GM21576 (cell line): Measurements from ENCODE around the gene HSPA9.

ENCODE experiments used
- ATAC-seq: cut with Tn5 transposase; IDR thresholded peaks from one replicate; pipeline ENCODE4 v1.9.1; 2021; ENCODE audit warnings: mild to moderate bottlenecking, moderate library complexity; ENCODE audit not compliant: unreplicated experiment

Gene HSPA9

DNA sequence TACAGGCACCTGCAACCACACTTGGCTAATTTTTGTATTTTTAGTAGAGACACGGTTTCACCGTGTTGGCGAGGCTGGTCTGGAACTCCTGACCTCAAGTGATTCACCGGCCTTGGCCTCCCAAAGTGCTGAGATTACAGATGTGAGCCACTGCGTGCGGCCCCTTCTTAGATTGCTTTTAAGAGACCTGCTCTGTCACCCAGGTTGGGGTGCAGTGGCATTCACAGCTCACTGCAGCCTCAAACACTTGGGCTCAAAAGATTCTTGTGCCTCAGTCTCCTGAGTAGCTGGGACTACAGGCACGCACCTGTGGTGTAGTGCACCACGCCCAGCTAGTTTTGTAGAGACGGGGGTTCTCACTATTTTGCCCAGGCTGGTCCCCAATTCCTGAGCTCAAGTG lies 11.0 kb downstream of the HSPA9 start:
- ATAC-seq = no peak

DNA sequence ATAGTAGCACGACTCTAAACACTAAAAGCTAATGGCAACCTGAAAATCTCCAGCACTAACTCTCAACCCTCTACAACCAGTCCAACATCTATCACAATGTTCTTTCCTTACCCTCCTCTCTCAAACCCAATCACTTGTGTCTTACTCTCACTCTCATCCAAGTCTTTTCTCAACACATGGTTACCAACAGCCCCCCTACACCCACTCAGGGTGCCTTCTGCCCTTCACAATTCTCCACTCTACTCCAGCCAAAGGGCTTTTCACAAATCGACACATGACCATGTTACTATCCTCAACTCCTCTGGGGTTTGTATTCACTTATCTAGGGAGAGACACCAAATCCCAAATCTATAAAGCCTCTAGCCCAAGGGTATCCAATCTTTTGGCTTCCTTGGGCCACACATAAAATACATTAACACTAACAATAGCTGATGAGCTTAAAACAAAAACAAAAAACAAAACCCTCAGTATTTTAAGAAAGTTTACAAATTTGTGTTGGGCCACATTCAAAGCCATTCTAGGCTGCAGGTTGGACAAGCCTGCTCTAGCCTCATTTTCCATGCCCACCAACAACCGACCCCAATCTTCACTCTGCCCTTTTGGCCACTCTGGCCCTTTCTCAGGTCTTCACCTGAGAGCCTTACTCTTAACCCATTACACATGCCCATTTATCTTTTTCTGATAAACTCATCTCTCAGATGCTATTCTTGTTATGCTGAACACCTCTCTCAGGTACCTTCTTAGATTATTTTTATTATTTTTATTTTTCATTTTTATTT lies 11.7 kb downstream of the HSPA9 start:
- no peak for ATAC-seq

DNA sequence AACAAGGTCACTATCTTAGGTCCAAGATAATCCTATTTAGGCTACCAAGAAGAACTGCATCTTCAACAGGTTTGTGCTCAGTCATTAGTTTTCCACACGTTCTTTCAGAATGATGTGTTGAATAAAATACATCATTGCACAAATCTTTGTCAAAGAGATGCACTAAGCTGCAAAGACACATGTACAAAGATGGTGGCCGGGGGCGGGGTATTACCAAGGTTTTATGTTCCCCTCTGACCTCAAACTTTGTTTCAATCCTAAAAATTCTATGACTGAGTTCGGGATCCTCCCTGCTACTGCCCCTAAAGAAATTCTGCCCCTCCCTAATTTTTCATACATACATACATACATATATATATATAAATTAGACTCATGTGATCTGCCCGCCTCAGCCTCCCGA lies 14.2 kb downstream of the HSPA9 start:
- no peak for ATAC-seq

DNA sequence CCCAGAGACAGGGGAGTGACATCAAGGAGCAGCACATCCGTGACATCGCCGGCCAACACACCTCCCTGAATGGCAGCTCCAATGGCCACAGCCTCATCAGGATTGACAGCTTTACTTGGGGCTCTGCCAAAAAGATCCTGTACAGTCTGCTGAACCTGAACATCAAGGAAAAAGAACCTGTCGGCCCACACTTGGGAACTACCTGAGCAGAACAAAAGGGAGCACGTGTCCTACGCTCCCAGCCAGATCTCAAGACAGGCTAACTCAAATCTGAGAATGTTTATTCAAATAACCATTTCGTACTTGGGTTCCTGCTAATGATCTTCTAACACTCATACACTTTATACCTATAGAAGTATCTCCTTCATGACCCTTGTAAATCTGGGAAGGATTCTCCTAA lies 15.3 kb downstream of the HSPA9 start:
- ATAC-seq = no peak

DNA sequence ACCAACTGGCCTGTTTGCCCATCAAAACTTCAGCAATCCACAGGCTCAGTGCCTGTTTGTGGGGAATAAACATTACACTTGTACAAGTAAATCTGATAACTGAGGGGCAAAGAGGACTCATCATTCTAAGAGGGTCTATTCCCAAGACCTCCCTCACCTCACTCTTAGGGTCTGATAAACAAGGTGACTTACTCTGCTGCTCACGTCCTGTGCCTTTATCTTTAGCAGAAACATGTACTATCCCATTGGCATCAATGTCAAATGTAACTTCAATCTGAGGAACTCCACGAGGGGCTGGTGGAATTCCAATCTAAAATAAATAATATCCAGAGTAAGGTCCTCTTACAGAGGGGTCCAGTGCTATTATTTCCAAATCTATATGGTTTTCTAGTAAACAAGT lies 17.5 kb downstream of the HSPA9 start:
- no peak for ATAC-seq

DNA sequence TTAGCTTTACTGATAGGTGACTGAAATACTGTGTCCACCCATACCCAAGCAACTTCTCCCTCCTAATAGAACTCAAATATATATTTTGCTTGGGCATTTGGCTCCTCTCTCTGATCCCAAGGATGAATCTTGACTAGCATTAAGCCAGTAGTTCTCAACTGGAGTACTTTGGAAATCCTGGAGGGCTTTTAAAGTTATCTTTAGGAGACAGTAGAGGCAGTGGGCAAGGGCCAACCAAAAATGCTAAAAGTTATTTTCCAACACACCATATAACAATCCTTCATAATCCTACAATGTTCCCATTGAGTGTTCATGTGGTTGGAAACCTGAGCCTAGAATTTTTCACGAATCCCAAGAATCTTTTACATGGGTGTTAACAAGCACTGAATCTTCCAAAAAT lies 21.1 kb downstream of the HSPA9 start:
- no peak for ATAC-seq

DNA sequence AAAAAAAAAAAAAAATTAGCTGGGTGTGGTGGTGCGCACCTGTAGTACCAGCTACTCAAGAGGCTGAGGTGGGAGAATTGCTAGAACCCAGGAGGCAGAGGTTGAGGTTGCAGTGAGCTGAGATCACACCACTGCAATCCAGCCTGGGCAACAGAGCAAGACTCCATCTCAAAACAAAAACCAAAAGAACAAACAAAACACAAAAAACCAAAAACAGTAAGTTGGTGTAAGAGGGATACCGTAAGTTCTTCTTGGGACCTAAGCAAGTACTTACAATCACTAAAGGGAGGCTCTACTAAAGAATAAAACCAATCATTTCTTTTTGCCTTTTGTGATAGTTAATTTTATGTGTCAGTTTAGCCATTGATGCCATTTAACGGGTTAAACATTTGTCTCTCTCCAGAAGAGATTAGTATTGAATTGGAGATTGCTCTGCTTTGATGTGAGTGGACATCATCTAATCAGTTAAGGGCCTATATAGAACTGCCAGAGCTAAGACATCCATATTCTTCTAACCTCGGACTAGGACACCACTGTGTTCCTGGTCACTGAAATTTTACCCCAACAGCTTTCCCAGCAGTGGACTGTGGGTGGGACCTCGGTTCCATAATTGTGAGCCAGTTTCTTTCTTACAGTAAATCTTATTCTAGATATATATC lies 21.6 kb downstream of the HSPA9 start:
- ATAC-seq = no peak

DNA sequence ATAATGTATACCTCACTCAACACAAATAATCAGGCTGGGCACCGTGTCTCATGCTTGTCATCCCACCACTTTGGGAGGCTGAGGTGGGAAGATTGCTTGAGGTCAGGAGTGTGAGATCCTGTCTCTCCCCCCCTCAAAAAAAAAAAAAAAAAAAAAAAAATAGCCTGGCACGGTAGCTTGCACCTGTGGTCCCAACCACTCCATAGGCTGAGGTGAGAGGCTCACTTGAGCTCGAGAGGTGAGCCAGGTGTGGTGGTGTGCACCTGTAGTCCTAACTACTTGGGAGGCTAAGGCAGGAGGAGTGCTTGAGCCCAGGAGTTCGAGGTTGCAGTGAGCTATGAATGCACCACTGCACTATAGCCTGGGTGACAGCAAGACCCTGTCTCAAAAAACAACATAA lies 22.5 kb downstream of the HSPA9 start:
- ATAC-seq = no peak

DNA sequence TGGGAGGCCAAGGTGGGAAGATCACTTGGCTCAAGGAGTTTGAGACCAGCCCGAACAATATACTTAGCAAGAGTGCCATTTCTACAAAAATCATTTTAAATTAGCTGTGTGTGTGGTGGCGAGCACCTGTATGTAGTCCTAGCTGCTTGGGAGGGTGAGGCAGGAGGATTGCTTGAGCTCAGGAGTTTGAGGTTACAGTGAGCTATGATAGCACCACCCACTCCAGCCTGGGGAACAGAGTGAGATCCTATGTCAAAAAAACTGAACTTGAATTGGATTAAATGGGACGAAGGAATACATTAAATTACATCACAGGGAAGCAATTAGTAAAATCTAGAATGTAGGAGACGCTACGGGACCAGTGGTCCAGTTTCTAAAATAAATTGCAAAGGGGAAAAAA lies 25.8 kb downstream of the HSPA9 start:
- ATAC-seq = no peak

DNA sequence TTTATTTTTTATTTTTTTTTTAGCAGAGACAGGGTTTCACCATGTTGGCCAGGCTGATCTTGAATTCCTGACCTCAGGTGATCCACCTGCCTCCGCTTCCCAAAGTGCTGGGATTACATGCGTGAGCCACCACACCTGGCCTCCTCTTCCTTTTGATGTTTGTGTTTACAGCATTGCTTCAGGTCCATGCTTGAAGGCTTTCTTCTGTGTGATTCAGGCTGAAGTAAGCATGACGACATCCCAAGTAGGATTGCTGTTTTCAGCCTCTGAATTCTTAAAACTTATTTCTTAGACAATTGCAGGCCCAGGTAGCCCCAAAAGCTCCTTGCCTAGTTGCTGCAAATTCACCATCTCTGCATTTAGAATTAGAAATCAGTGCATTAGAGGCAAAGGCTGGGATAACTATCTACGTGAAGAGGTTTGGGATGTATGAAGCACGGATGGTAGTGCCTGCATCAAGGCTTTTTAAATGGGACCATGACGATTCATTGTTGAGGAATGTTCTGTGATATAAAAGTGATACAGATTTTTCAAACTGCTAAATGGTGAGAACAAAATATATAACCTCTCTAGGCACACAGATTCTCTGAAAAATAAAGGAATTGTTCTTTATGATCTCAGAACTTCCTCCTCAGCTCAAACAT lies 29.2 kb downstream of the HSPA9 start:
- no peak for ATAC-seq

DNA sequence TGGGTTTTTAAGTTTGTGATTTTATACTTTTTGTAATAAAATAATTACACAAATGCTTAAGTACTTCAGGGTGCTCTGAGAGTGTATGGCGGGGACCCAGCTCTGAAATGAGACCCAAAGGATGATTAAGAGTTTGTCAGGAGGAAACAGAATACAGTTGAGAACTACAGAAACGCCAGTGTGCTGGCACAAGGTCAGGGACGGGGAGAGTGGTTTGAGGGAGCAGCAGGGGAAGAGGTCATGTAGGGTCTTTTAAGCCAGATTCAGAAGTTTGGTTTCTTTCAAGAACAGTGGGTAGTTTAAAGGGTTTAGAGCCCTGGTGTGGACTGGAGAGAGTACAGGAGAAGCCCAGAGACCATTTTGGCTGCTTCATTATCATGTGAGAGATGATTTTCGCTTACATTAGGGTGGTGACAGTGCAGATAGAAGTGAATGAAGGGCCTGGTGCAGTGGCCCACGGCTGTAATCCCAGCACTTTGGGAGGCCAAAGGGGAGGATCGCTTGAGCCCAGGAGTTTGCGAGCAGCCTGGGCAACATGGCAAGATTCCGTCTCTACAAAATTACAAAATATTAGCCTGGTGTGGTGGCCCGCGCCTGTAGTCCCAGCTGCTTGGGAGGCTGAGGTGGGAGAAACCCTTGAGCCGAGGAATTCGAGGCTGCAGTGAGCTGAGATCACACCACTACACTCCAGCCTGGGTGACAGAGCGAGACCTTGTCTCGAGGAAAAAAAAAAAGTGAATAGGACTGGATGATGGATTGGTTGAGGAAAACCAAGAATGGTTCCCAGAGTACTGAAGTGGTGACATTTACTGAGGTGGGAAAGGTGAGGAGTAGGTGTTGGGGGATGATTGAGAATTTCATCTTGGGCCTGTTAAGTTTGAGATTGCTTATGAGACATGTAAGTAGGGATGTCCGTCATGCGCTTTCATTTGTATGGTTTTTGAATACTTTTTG lies 30.7 kb downstream of the HSPA9 start:
- no peak for ATAC-seq

DNA sequence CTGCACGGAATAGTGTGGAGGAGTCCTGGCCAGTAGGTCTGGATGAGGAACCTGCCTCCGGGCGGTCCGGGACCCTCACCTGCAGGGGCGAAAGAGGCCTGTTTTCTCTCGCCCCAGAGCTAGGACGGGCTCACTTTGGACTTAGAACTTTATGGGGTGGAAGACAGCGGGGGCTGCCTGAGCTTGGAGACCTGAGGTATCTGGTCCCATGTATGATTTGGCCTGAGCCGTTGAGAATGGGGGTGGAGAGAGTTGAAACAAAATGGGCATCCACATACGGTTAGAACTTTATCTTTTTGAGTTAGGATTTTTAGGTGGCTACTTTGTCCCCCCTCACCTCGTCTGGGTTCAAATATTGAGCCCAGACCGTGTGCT lies 31.5 kb downstream of the HSPA9 start:
- ATAC-seq = peak; percentile 42

DNA sequence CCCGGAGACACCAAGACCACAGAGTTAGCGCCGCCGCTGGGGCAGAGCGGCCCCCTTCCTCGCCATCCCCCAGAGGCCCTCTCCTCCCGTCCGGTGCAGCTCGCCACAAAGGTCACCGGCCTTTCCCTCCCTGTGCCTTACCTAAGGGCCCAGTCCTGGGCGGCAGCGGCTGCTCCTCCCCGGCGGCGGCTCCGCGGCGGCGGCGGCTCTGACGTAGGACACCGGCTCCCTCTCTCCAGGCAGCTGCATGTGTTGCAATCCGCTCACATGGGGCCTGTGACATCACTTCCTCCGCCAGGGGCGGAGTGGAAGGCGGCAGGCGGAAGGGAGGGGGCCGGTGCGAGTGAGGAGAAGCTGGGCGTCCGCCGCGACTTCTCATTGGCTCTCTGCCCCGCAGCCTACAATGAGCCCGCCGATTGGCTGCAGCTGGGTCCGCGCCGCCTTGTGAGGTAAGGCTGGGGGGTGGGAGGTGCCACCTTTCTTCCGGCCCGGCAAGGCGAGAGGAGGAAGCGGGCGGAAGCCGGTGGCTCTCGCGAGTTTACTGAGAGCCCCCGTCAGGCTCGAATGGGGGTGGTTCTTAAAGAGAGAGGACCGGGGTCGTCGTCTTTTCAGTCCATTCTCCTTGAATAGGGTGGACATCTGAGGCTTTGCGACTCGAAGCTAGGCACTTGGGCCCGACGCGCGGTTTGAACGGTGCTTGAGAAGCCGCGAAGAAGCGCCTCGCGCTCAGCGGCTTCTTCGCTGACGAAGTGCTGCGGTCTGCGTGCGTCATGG lies 32.1 kb downstream of the HSPA9 start, which contains the start of gene ETF1:
TSS of gene ETF1 (minus strand) at position 281 of the 774 bp plus-strand sequence. CDS start 318 bp downstream, outside the sequence.
- peak; percentile 92 for ATAC-seq

DNA sequence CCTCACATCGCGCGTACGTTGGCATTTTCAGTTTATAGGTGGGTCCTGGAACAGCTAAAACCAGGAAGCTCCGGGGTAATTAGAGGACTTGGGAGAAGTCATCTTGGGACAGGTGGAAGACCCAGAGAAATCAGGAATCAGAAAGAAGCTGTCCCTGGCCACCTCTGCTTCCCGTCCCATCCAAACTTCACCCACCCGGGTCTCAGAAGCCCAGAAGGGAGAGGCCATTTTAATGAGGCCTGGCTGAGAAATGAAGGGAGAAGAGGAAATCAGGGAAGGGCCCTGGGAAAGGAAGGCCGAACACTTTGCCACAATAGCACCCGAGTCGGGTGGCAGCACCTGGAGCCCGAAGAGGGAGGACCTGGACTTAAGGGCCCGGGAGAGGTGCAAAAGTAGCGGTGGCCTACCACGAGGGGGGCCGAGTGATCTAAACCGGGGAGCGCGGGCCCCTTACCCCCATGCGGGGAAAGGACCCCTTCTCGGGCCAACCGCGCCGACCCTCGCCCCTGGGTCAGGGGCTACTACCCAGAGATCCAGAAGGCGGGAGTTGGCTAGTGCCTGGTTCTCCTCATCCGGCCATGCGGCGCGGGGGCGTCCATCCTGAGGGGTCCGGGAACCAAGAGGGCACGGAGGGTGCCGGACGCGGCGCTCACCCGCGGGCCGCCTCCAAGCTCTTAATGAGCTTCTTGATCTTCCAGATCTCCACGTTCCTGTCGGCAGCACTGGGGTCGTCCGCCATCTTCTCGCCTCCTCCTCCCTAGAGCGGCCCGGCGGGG lies 32.8 kb downstream of the HSPA9 start:
- no peak for ATAC-seq

DNA sequence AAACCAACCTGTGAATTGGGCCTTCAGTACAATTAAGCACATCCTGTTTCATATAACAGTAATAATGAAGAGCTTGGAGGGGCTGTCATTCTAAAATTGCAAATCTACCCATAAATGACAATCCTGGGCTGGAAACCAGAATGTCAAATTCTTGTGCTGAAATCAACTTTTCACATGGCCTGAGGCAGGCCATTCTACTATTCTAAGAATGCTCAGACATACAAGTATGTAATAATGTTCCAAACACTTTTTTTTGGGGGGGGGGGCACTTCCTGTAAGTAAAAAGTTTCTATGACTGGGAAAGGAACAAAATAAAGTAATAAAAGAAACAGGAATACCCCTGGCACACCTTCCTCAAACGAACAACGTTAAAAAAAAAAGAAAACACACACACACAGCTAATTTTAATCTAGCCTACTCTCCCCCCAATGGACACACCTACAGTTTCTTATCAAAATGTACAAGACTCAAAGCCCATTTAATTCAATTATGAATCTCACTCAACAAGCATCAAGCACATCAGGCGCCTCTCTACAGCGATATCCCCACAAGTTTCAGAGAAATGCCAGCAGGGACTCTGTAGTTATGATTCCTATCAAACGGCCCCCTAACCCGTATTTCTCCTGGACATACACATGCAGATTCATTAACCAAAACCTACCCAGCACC lies 33.6 kb downstream of the HSPA9 start:
- no peak for ATAC-seq

DNA sequence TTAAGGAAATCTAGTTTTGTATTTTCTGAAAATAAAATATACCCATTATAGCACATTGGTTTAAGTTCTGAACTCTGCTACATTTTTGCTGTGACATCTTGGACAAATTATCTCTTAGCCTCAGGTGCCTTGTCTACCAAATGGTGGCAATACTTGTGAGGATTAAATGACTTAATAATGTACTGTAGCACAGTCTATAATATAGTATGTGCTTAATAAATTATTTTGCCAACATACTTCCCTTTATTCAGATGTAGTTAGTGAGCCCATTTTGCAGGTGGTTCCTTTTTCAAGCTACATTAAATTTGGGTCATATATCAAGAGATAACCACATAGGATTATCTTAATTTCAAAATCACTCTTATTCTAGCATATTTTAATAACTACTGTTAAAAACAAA lies 35.4 kb downstream of the HSPA9 start:
- ATAC-seq = no peak

DNA sequence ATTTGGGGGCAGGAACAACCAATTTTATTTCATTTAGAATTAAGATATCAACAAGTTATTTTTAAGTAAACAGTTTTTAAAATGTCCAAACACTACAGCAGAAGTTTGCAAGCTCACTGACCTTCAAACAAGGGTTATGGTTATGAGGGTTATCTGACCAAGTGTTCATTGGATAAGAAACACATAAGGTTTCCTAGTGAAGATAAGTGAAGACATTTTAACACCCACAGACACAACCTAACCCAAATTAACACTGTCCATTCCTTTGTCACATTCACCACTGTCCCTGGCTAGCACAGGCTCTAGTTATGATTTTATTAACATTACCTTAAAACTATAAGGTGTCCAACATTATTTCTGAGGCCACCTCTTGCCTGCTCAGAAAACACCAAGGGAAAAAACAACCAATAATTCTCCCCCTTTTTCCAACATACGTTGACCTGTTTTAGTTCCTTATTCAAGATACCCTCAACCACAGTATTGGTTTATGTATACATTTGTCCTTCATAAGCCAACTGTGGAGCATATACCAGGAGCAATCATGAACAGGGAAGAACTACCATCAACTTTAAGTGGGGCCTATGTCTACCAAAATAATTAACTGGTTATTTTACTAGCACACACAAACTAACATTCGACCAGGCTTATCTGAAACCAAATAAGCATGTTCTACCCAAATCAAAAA lies 36.1 kb downstream of the HSPA9 start:
- no peak for ATAC-seq

DNA sequence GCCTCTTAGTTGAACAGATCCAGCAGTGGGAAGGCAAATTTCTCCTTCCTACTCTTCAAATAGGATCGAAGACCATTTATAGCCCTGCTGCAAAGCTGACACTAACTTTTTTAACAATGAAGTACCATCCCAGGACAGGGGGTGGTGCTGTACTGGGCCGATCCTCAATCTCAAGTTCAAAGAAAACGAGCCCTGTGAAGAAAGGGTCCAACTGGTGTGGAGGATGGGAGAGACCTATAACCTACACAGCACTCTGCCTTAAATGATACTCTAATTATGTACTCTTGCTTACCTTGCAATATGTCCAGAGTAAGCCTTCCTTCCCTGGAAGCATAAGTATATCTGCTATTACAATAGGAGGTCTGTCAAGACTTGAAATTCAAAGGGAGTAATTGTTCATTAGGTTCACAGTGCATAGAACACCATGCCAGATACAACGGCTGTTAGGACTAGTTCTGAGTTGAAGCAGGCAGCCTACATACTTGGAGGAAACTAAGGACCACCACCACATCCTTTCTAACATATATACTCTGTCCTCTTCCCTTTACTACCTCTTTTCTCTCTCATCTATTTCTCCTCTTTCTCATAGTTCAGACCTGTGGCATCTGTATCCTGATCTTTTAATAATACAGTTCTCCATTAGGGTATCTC lies 38.4 kb downstream of the HSPA9 start:
- no peak for ATAC-seq
